PC-3 (cell line): ENCODE results near the gene ANKS6. TPM values are rescaled to one million over a fixed set of nuclear protein-coding genes. Genes with fewer than 3 reads are reported as not detected.

Experiments used
- ATAC-seq: fragments of 200-7000 bp; cut with Tn5 transposase; 2 replicates; pipeline ENCODE4 v1.9.1; 2020; ENCODE audit warnings: mild to moderate bottlenecking, moderate library complexity
- BruUV-seq: library from RNA; stranded (reverse); fragments of 400-500 nt; replicated peaks from 2 replicates; lab custom pipeline; 2021; lab: Mats Ljungman, UMichigan
- CTCF ChIA-PET: fragments of 300-600 bp; sonication (Branson Sonifier 250); formaldehyde crosslinking; loops from one replicate; lab custom pipeline; 2022; ENCODE audit warnings: antibody characterized with exemption; lab: Charles Lee
- POLR2A ChIA-PET: fragments of 300-600 bp; sonication (Branson Sonifier 250); formaldehyde crosslinking; loops from one replicate; lab custom pipeline; 2022; ENCODE audit warnings: antibody characterized with exemption; ENCODE audit not compliant: unreplicated experiment; lab: Charles Lee
- DNase-seq: peaks from one replicate; pipeline ENCODE4 v3.0.0-alpha.2; 2015
- H2AFZ ChIP-seq: fragments of 300-600 bp; sonication (generic); 2 replicates; pipeline ENCODE4 v1.6.0; 2016; ENCODE audit warnings: antibody characterized with exemption, low read length
- H3F3A ChIP-seq: fragments of 300-600 bp; sonication (generic); one replicate; pipeline ENCODE4 v1.6.0; 2017; ENCODE audit warnings: antibody characterized with exemption, low read length, control low read depth, mild to moderate bottlenecking; ENCODE audit not compliant: unreplicated experiment
- H3K27ac ChIP-seq: fragments of 300-600 bp; sonication (generic); 2 replicates; pipeline ENCODE4 v1.5.1; 2016; ENCODE audit warnings: mild to moderate bottlenecking, low read length
- H3K27me3 ChIP-seq: fragments of 300-600 bp; sonication (generic); 2 replicates; pipeline ENCODE4 v1.6.1; 2016; ENCODE audit warnings: low read length, mixed read lengths
- H3K36me3 ChIP-seq: fragments of 300-600 bp; sonication (generic); 2 replicates; pipeline ENCODE4 v1.6.1; 2016; ENCODE audit warnings: low read depth, mixed run types, low read length, mixed read lengths
- H3K4me1 ChIP-seq: fragments of 300-600 bp; sonication (generic); 2 replicates; pipeline ENCODE4 v1.5.1; 2016; ENCODE audit warnings: low read length; ENCODE audit not compliant: insufficient read depth
- H3K4me2 ChIP-seq: fragments of 300-600 bp; sonication (generic); 2 replicates; pipeline ENCODE4 v1.6.0; 2016; ENCODE audit warnings: low read length
- H3K4me3 ChIP-seq: fragments of 300-600 bp; sonication (generic); 2 replicates; pipeline ENCODE4 v1.5.1; 2016; ENCODE audit warnings: mild to moderate bottlenecking, low read length, mixed read lengths
- H3K79me2 ChIP-seq: fragments of 300-600 bp; sonication (generic); 2 replicates; pipeline ENCODE4 v1.6.1; 2017; ENCODE audit warnings: low read length, mixed read lengths
- H3K9ac ChIP-seq: fragments of 300-600 bp; sonication (generic); 2 replicates; pipeline ENCODE4 v1.6.0; 2016; ENCODE audit warnings: mild to moderate bottlenecking, low read length
- H3K9me2 ChIP-seq: fragments of 300-600 bp; sonication (generic); replicated peaks from 2 replicates; pipeline ENCODE4 v1.6.1; 2016; ENCODE audit warnings: mixed run types, low read length, mixed read lengths
- H3K9me3 ChIP-seq: fragments of 300-600 bp; sonication (generic); 2 replicates; pipeline ENCODE4 v1.6.1; 2016; ENCODE audit warnings: low read length, mixed read lengths
- H4K20me1 ChIP-seq: fragments of 300-600 bp; sonication (generic); 2 replicates; pipeline ENCODE4 v1.6.1; 2016; ENCODE audit warnings: low read length, mixed read lengths
- CTCF ChIP-seq: fragments of 300-600 bp; sonication (generic); conservative IDR thresholded peaks from 2 replicates; pipeline ENCODE4 v1.5.1; 2017; ENCODE audit warnings: antibody characterized with exemption, low read depth, mild to moderate bottlenecking, low read length
- EZH2 ChIP-seq: fragments of 300-600 bp; sonication (generic); IDR thresholded peaks from one replicate; pipeline ENCODE4 v1.6.1; 2017; ENCODE audit warnings: antibody characterized with exemption, mild to moderate bottlenecking, low read length; ENCODE audit not compliant: unreplicated experiment
- EZH2phosphoT487 ChIP-seq: fragments of 300-600 bp; sonication (generic); IDR thresholded peaks from 2 replicates; pipeline ENCODE4 v1.6.1; 2018; ENCODE audit warnings: mild to moderate bottlenecking, antibody characterized with exemption, low read length, borderline replicate concordance
- intact Hi-C: fragments of 100-400 bp; cut with micrococcal nuclease; formaldehyde crosslinking; loops from 2 replicates; pipeline ENCODE4 v1.9.0; 2023
- total RNA-seq: library from RNA; depleted of rRNA; stranded (reverse); fragments of >200 nt; gene quantifications from 2 replicates; pipeline ENCODE4 v1.2.3, GENCODE V29; 2014

ANKS6 gene
- total RNA-seq, 1 experiment from 2014 or later: 39.7 TPM

GRCh38 chr9:98777618-98778017 is 18.7 kb downstream of the ANKS6 start:
- no peaks in the 10 kb centered on the region for H3K79me2 ChIP-seq
- H3K27ac ChIP-seq: no peak overlapping the region
- TF ChIP-seq EZH2 (no peak), EZH2phosphoT487 (no peak), CTCF (no peak)
- no peak overlapping the region for H2AFZ ChIP-seq
- no peaks in the 10 kb centered on the region for H3K9me2 ChIP-seq
- H4K20me1 ChIP-seq: no peaks in the 10 kb centered on the region
- intact Hi-C loops: loop anchor here (10.0 kb wide), 1 partner anchor 223 kb away; no protein-coding TSS in a partner anchor
- ATAC-seq (no peak), DNase-seq (no peak)
- H3K9me3 ChIP-seq: no peaks in the 10 kb centered on the region
- H3F3A ChIP-seq: no peaks in the 10 kb centered on the region
- ChIA-PET POLR2A (no interaction called here), CTCF (no interaction called here)
- no TSS peak for BruUV-seq
- no peak overlapping the region for H3K4me3 ChIP-seq
- H3K4me1 ChIP-seq: peaks cover 40% of the 10 kb centered on the region
- H3K27me3 ChIP-seq: no peaks in the 10 kb centered on the region
- no peak overlapping the region for H3K4me2 ChIP-seq
- no peak overlapping the region for H3K9ac ChIP-seq
- H3K36me3 ChIP-seq: no peaks in the 10 kb centered on the region; the same call in 1 of the 2 replicates

GRCh38 chr9:98775831-98776441 is 20.4 kb downstream of the ANKS6 start:
- no peaks in the 10 kb centered on the region for H3K9me3 ChIP-seq
- H3K27ac ChIP-seq: no peak overlapping the region
- no peak overlapping the region for H3K4me2 ChIP-seq
- POLR2A ChIA-PET: no interaction called here
- no peaks in the 10 kb centered on the region for H3K79me2 ChIP-seq
- no peak overlapping the region for H3K4me3 ChIP-seq
- ATAC-seq (peak; percentile 36), DNase-seq (peak; percentile 64)
- H3F3A ChIP-seq: no peaks in the 10 kb centered on the region
- H3K9me2 ChIP-seq: no peaks in the 10 kb centered on the region
- H3K27me3 ChIP-seq: no peaks in the 10 kb centered on the region
- CTCF ChIA-PET: interaction anchor here (0.9 to 1.0 kb wide), 2 partner anchors 41 to 224 kb away, joined by 4 to 7 read pairs; no protein-coding TSS in a partner anchor
- no peak overlapping the region for H2AFZ ChIP-seq
- intact Hi-C loops: loop anchor here (1.0 to 10.0 kb wide), 3 partner anchors 34 to 461 kb away; no protein-coding TSS in a partner anchor
- H3K4me1 ChIP-seq: peaks cover 28% of the 10 kb centered on the region
- BruUV-seq: no TSS peak
- no peaks in the 10 kb centered on the region for H4K20me1 ChIP-seq
- TF ChIP-seq CTCF (peak; percentile 80), EZH2phosphoT487 (no peak), EZH2 (no peak)
- no peak overlapping the region for H3K9ac ChIP-seq
- H3K36me3 ChIP-seq: no peaks in the 10 kb centered on the region; the same call in 1 of the 2 replicates

- H3K9me3 ChIP-seq: no peaks in the 10 kb centered on the region
- POLR2A ChIA-PET: interaction anchor here (0.6 kb wide), 1 partner anchor 447 kb away, joined by 4 read pairs; the partner anchor contains the start of genes ALG2 and SEC61B
- DNase-seq (no peak), ATAC-seq (no peak)
- no peaks in the 10 kb centered on the region for H3K9me2 ChIP-seq
- H3K27ac ChIP-seq: no peak overlapping the region
- H4K20me1 ChIP-seq: no peaks in the 10 kb centered on the region
- H3K4me2 ChIP-seq: no peak overlapping the region
- H3K79me2 ChIP-seq: no peaks in the 10 kb centered on the region
- H3K27me3 ChIP-seq: no peaks in the 10 kb centered on the region
- CTCF ChIA-PET: interaction anchor here (0.5 to 0.7 kb wide), 2 partner anchors 10 to 515 kb away, joined by 3 to 8 read pairs; no protein-coding TSS in a partner anchor
- no peak overlapping the region for H2AFZ ChIP-seq
- no peaks in the 10 kb centered on the region for H3F3A ChIP-seq
- no peak overlapping the region for H3K9ac ChIP-seq
- no peak for TF ChIP-seq EZH2
- TF ChIP-seq CTCF: peak; percentile 69
- TF ChIP-seq EZH2phosphoT487: no peak
- H3K36me3 ChIP-seq: peaks cover 11% of the 10 kb centered on the region
- intact Hi-C loops: loop anchor here (10.0 kb wide), 1 partner anchor 220 kb away; no protein-coding TSS in a partner anchor
- H3K4me1 ChIP-seq: peaks cover 22% of the 10 kb centered on the region
- BruUV-seq: no TSS peak
- H3K4me3 ChIP-seq: no peak overlapping the region
Observed at GRCh38 chr9:98774746-98775145, 21.6 kb downstream of the ANKS6 start.
